ENCODE data around the gene SEPTIN7.

DNA sequence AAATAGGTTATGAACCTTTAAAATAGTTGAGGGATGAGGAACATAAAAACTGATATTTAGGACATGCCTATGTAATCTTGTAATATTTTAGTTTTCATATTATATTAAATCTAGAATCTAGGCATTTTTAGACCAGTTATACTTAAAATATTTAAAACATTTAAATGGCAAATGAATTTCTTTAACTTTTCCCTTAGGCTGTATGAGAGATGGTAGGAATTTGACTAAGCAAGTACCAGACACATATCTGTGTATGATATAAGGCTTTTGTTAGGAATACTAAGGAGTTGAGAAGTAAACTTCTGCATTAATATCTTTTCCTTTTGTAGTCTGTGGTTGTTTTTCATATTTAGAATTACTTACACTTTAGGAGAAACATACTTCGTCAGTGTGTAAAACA lies 25.1 kb downstream of the SEPTIN7 start:
- TF ChIP-seq PHF5A (CRISPR knock-in tag; IDR thresholded peaks at IDR 0.05; ENCODE audit: low read depth, unreplicated experiment) = no peak
- TF ChIP-seq, protein P1, sequence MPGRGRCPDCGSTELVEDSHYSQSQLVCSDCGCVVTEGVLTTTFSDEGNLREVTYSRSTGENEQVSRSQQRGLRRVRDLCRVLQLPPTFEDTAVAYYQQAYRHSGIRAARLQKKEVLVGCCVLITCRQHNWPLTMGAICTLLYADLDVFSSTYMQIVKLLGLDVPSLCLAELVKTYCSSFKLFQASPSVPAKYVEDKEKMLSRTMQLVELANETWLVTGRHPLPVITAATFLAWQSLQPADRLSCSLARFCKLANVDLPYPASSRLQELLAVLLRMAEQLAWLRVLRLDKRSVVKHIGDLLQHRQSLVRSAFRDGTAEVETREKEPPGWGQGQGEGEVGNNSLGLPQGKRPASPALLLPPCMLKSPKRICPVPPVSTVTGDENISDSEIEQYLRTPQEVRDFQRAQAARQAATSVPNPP (CRISPR knock-in tag; IDR thresholded peaks at IDR 0.05) = no peak
- no peak for TF ChIP-seq EP300 (IDR thresholded peaks at IDR 0.05; ENCODE audit: low read depth in 2 of 2, low read length in 2 of 2)
- no peak for TF ChIP-seq EP300 (CRISPR knock-in tag; IDR thresholded peaks at IDR 0.05; ENCODE audit: borderline replicate concordance)
- no peak for TF ChIP-seq ZNF292 (CRISPR knock-in tag; IDR thresholded peaks at IDR 0.05; ENCODE audit: borderline replicate concordance, low read depth)
- TF ChIP-seq EZH2 (conservative IDR thresholded peaks at IDR 0.05; ENCODE audit: low read depth, low read length) = no peak

All from HepG2 (cell line).